ENCODE data around the gene KYAT1. TPM values are rescaled to one million over a fixed set of nuclear protein-coding genes. Genes with fewer than 3 reads are reported as not detected.

Gene KYAT1
- total and polyA plus RNA-seq, 8 donors, result 0.58 to 25.7 (median 5.7) TPM

DNA sequence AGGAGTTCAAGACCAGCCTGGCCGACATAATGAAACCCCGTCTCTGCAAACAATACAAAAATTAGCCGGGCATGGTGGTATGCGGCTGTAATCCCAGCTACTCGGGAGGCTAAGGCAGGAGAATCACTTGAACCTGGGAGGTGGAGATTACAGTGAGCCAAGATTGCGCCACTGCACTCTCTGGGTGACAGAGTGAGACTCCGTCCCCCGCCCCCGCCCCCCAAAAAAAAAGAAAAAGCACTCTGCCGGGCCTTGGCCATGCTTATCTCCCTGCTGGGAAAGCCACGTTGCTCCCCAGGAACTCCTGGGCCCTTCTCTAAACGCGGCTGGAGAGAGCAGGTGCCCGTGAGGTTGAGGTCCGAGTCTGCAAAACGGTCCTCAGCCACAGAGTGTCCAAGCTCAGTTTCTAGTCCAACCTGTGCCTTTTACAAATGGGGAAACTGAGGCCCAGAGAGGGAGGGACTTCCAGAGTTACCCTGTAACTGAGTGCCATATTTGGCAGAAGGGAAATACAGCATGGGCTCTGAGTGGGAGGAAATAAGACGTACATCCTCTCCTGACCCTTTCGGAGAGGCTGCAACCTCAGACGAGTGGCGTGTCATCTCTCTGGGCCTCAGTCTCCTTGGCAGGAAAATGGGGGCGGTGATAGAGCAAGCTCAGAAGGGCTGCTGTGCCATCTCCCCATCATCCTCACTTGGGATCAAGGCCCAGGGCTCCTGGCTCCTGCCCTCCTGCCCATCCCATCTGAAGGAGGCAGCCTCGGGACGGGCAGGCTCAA, 32.4 kb upstream of the KYAT1 start:
- Histone ChIP-seq H3K27ac (peak overlapping the region in 3 of 5 donors; percentile 50 to 80 (median 73)), H3K36me3 (peaks cover 25 to 79% (median 50%) of the 10 kb centered on the region in 4 donors), H3K9me3 (no peaks in the 10 kb centered on the region), H3K4me3 (no peak overlapping the region), H3K4me1 (peaks cover 67 to 93% (median 74%) of the 10 kb centered on the region in 4 donors), H3K27me3 (no peaks in the 10 kb centered on the region)
- intact Hi-C loops (cut with DNase I; ENCODE audit: low total_unique reads), result no loop called here
- 65 to 76% (median 74%) methylated on average over 19 to 23 of the region's 23 CpGs for WGBS, 5 donors
- TF ChIP-seq POLR2AphosphoS5 (IDR thresholded peaks at IDR 0.05) (no peak), EP300 (IDR thresholded peaks at IDR 0.05) (no peak), POLR2A (IDR thresholded peaks at IDR 0.05) (no peak)
- TF ChIP-seq, protein P1, sequence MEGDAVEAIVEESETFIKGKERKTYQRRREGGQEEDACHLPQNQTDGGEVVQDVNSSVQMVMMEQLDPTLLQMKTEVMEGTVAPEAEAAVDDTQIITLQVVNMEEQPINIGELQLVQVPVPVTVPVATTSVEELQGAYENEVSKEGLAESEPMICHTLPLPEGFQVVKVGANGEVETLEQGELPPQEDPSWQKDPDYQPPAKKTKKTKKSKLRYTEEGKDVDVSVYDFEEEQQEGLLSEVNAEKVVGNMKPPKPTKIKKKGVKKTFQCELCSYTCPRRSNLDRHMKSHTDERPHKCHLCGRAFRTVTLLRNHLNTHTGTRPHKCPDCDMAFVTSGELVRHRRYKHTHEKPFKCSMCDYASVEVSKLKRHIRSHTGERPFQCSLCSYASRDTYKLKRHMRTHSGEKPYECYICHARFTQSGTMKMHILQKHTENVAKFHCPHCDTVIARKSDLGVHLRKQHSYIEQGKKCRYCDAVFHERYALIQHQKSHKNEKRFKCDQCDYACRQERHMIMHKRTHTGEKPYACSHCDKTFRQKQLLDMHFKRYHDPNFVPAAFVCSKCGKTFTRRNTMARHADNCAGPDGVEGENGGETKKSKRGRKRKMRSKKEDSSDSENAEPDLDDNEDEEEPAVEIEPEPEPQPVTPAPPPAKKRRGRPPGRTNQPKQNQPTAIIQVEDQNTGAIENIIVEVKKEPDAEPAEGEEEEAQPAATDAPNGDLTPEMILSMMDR (IDR thresholded peaks at IDR 0.05), result no peak
- no peak for DNase-seq

DNA sequence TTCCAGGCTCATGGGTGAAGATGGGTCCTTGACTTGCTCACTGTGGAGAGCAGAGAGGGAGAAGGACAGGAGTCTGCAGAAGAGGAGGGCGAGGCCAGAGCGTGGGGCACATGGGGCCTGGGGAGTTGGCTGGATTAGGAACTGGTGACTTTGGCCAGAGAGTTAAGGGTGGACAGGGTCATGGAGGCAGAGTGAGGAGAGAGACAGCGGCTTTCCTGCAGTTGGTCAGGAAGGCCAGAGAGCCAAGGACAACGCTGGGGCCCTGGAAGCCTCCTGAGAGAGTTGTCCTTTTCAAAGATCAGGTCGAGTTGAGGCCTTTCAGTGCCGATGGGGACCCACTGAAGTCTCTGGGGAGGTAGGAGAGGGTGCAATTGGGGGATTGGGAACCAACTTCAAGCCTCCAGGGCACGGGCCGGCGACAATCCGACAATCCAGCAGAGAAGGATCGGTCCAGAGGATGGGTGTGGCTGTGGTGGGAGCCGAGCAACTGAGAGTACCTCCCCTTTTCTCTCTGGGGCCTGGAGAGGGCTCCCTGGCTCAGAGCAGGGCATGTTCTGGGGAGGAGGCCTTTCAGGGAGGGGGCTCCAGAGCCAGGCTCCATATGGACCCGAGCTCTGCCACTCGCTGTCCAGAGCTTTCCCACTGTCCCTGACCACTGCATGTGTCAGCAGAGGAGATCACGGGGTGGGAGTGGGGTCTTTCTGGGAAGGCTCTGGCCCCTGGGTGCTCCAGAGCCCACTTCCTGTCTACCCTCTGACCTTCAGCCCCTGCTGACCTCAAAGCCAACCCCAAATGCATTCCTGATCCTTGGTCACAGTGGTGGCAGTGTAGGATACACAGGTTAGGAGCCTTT, 31.5 kb upstream of the KYAT1 start:
- DNase-seq, result peak in 1 of 2 donors; percentile 60
- TF ChIP-seq POLR2A (IDR thresholded peaks at IDR 0.05), result no peak
- no peak for TF ChIP-seq EP300 (IDR thresholded peaks at IDR 0.05)
- TF ChIP-seq POLR2AphosphoS5 (IDR thresholded peaks at IDR 0.05), result no peak
- TF ChIP-seq, protein P1 (IDR thresholded peaks at IDR 0.05), result no peak
- intact Hi-C loops (cut with DNase I; ENCODE audit: low total_unique reads), result no loop called here
- Histone ChIP-seq H3K4me3 (peak overlapping the region in 1 of 4 donors; percentile 13), H3K9me3 (no peaks in the 10 kb centered on the region), H3K36me3 (peaks cover 34 to 81% (median 60%) of the 10 kb centered on the region in 4 donors), H3K27ac (peak overlapping the region; percentile 25 to 81 (median 73)), H3K27me3 (no peaks in the 10 kb centered on the region), H3K4me1 (peaks cover 64 to 88% (median 72%) of the 10 kb centered on the region in 4 donors)
- 63 to 82% (median 77%) methylated on average over 15 of the region's 15 CpGs for WGBS, 5 donors

GRCh38 chr9:128912270-128912853, 30.6 kb upstream of the KYAT1 start:
- WGBS, 5 donors, result 53 to 61% (median 56%) methylated on average over 15 of the region's 15 CpGs

GRCh38 chr9:128911529-128912035, 29.8 kb upstream of the KYAT1 start:
- TF ChIP-seq POLR2AphosphoS5 (IDR thresholded peaks at IDR 0.05) (peak in 2 of 3 donors; percentile 38 to 59), EP300 (IDR thresholded peaks at IDR 0.05) (no peak), POLR2A (IDR thresholded peaks at IDR 0.05) (no peak)
- TF ChIP-seq, protein P1 (IDR thresholded peaks at IDR 0.05), result no peak
- Histone ChIP-seq H3K4me3 (no peak overlapping the region), H3K27me3 (no peaks in the 10 kb centered on the region), H3K4me1 (peaks cover 56 to 77% (median 64%) of the 10 kb centered on the region in 4 donors), H3K9me3 (no peaks in the 10 kb centered on the region), H3K27ac (peak overlapping the region; percentile 34 to 81 (median 73)), H3K36me3 (peaks cover 44 to 85% (median 65%) of the 10 kb centered on the region in 4 donors)
- intact Hi-C loops (cut with DNase I; ENCODE audit: low total_unique reads), result no loop called here
- WGBS, 5 donors, result 39 to 54% (median 50%) methylated on average over 8 of the region's 8 CpGs
- DNase-seq, result peak in 1 of 2 donors; percentile 75

More at GRCh38 chr9:128912270-128912853, 30.6 kb upstream of the KYAT1 start:
- peak overlapping the region in 1 of 4 donors; percentile 13 for H3K4me3 ChIP-seq
- intact Hi-C loops (cut with DNase I; ENCODE audit: low total_unique reads), result no loop called here
- TF ChIP-seq POLR2A (IDR thresholded peaks at IDR 0.05), result no peak
- peak in 1 of 3 donors; percentile 74 for TF ChIP-seq POLR2AphosphoS5 (IDR thresholded peaks at IDR 0.05)
- TF ChIP-seq EP300 (IDR thresholded peaks at IDR 0.05), result no peak
- H3K36me3 ChIP-seq, result peaks cover 43 to 82% (median 60%) of the 10 kb centered on the region in 4 donors
- peaks cover 62 to 82% (median 70%) of the 10 kb centered on the region in 4 donors for H3K4me1 ChIP-seq
- H3K27me3 ChIP-seq, result no peaks in the 10 kb centered on the region
- peak in 1 of 2 donors; percentile 82 for DNase-seq
- H3K27ac ChIP-seq, result peak overlapping the region; percentile 47 to 81 (median 73)
- no peaks in the 10 kb centered on the region for H3K9me3 ChIP-seq
